Stimulated activated CD4-positive, alpha-beta T cell treated with anti-CD3 and anti-CD28 coated beads, Interleukin-12 subunit alpha, Interleukin-12 subunit beta, amount 100 ng/mL, for 4 hours (primary cell): ENCODE results near the gene ACD.

Experiments
- DNase-seq: peaks from one replicate; pipeline ENCODE4 v3.0.0-alpha.2; 2020

The ACD gene

GRCh38 chr16:67661101-67661761, 1.2 kb upstream of the ACD start:
- no peak for DNase-seq

DNA sequence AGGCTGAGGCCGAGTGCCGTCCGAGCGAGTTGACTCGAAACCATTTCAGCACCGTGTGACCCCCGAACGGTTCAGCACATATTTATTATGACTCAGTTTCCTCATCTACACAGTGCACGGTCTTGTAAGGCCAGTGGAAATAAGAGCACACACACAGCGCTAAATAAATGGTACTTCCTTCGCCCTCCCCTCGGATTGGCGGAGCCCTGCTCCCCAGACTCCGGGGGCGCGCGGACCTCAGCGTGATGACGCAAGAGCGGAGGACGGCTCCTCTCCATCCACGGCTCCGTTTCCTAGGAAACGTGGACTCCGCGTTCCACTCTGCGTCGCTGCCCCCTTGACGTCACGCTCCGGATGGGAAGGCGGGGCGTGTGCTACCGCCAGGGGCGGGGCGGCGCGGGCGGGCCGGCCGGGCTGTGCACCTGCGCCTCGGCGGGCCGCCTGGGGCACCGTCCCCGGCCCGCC, 536 bp upstream of the ACD start, which contains the start of gene PARD6A:
Gene PARD6A, plus strand, starts transcription at position 397 of the 465 bp plus-strand sequence. CDS start 79 bp downstream, outside the sequence.
- peak; percentile 92 for DNase-seq

DNA sequence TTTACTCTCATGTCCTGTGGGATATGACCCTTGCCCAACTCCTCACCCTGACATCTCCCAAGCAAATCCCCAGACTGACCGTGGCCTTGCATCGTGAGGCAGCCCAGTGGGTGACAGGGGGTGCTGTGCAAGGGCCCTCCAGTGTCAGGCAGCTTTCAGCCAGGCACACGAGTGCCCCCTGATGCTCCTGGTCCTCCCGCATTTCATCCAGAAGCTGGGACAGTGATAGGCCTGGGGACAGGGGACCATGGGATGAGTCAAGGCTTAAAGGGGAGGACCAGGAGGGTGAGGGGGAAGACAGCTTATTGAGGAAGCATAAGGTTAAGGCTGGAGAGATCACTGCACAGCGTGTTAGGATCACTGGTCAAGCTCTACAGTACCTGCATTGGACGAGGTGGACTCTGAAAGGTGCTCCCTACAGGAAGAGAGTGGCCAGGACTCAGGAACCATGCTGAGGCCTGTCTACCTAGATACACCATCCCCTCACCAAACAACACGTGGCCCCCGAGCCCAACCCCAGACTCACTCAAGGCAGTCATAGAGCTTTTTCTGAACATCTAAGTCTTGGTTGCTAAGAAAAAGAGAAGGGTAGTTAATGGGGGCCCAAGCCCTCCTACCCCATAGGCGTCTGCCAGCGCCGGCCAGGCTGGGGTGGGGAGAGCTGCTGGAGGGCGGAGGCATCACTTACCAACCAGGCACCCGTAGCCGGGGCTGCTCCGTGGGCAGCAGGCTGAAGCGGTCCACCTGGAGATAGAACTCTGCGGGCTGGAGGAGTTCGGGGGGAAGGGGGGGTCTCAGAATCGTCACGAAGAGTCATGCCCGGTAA, 998 bp downstream of the ACD start:
- no peak for DNase-seq

GRCh38 chr16:67657751-67658518, 2.1 kb downstream of the ACD start:
- DNase-seq, result no peak

DNA sequence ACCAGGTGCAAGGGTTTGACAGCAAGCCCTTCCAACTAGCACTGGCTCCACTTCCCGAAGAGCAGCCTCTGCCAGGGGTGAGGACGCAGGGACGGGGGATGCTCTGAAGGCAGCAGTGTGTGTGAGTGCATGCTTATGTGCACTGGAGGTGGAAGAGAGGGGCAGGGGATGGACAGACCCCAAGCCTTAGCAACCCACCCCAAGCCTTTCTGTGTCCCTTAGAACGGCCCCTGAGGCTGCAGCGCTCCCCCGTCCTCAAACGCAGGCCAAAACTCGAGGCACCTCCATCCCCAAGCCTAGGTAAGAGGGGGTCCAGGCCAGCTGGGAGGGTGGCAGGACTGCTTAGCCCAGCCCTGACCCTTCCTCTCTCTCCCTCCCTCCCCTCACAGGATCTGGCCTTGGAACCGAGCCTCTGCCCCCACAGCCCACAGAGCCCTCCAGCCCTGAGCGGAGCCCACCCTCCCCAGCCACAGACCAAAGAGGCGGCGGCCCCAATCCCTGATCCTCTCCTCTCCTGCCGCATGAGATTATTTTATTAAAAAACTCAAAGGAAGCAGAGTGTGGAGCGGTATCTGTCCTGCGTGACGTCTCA, 2.9 kb downstream of the ACD start:
- no peak for DNase-seq

DNA sequence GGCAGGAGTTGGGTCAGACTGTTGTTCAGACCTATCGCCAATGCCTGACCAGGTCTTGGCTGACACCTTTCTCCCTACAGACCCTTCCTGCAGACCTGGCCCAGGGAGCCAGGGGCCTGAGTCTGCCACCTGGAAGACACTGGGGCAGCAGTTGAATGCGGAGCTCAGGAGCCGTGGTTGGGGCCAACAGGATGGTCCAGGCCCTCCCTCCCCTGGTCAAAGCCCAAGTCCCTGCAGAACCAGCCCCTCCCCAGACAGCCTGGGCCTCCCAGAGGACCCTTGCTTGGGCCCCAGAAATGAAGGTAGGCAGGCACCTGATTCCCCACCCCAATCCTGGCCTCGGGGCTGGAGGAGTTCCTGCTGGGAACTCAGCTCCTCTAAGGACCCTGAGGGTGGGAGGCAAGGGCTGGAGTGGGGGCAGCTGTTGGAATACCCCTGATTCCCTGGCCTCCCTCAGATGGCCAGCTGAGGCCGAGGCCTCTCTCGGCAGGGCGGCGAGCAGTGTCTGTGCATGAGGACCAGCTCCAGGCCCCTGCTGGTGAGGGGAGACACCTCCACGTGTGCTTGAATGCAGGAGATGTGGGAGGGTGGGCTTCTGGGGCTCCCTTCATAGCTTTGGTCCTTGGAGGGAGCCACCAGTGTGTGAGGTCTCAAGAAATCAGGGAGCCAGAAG, 3.6 kb downstream of the ACD start:
- DNase-seq, result no peak

- no peak for DNase-seq
Measured at GRCh38 chr16:67655363-67655762, 4.7 kb downstream of the ACD start.

DNA sequence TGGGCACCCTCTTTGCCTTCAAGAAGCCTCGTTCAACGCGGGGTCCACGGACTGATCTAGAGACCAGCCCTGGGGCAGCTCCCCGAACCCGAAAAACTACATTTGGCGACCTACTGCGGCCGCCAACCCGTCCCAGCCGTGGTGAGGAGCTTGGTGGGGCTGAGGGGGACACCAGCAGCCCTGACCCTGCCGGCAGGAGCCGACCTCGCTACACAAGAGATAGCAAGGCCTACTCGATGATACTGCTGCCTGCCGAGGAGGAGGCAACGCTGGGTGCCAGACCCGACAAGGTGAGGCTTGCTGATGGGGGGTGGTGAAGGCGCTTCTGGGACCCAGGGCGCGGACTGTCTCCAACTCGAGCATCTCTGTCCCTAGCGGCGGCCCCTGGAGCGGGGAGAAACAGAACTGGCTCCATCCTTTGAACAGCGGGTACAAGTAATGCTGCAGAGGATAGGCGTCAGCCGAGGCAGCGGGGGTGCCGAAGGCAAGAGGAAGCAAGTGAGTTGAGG, 5.6 kb downstream of the ACD start:
- no peak for DNase-seq

DNA sequence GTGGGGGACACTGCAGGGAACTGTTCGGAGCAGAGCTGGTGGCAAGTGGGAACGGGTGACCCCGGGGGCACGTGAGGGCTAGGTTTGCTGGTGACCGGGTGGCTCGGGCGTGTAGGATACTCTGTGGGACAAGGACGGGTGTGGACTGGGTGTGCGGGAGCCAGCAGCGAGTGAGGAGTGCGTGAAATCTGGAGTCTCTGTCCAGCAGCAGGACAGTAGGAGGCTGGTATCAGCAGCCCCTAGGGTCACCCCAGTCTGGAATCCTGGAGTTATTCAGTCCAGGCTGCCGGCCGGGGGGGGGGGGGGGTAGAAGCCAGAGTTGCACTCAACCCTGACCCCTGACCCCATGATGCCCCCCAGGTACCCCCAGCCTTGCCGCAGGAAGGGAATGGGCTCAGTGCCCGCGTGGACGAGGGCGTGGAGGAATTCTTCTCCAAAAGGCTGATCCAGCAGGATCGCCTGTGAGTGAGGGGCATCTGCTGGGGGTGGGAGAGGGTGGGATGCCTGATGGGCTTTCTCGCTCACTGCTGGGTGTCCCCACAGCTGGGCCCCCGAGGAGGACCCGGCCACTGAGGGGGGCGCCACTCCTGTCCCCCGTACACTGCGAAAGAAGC, 6.2 kb downstream of the ACD start:
- no peak for DNase-seq

GRCh38 chr16:67653128-67653788, 6.8 kb downstream of the ACD start:
- DNase-seq, result no peak

- no peak for DNase-seq
Measured at GRCh38 chr16:67652578-67653127, 7.4 kb downstream of the ACD start.

DNA sequence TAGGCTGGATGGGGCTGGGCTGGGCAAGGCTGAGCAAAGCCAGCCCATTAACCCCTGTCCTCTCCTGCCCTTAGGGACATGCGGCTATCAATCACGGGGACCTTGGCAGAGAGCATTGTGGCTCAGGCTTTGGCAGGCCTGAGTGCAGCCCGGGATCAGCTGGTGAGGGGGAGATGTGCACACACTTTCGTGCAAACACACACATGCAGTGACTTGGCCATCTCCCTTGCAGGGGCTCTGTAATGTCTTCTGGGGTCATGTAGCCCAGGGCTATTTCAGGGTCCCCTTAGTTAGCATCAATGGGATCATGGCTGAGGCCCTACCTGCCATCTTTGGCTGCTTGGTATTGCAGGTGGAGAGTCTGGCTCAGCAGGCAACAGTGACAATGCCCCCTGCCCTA, 8.2 kb downstream of the ACD start:
- no peak for DNase-seq

- no peak for DNase-seq
Measured at GRCh38 chr16:67651039-67651438, 9.0 kb downstream of the ACD start.

- DNase-seq, result no peak
Measured at GRCh38 chr16:67650023-67650422, 10.0 kb downstream of the ACD start.

- no peak for DNase-seq
Measured at GRCh38 chr16:67649494-67649931, 10.5 kb downstream of the ACD start.

- no peak for DNase-seq
Measured at GRCh38 chr16:67648764-67649407, 11.2 kb downstream of the ACD start.

- DNase-seq, result no peak
Measured at GRCh38 chr16:67648088-67648763, 11.8 kb downstream of the ACD start.

DNA sequence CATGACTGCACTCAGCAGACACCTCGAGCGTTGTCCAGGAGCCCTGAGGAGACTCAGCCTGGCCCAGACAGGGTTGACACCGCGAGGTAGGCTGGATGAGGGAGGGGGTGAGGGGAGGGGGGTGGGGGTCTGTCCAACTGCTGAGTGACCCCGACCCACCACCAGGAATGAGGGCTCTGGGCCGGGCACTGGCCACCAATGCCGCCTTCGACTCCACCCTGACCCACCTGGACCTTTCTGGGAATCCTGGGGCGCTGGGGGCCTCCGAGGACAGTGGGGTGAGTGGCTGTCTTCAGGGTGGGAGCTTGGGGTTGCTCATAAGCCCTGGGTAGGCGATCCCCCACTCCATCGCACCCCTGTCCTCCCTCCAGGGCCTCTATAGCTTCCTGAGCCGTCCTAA, 12.4 kb downstream of the ACD start:
- no peak for DNase-seq

- no peak for DNase-seq
Measured at GRCh38 chr16:67647111-67647651, 12.9 kb downstream of the ACD start.
